Psoas muscle (tissue), 8 donors: ENCODE measurements around the gene CHAF1A. TPM values are rescaled to one million over a fixed set of nuclear protein-coding genes. Genes with fewer than 3 reads are reported as not detected.

ENCODE experiments used
- ATAC-seq, 4 donors: fragments of 200-7000 bp; cut with Tn5 transposase; one replicate each; pipeline ENCODE4 v1.9.1; 2020; ENCODE audit warnings: moderate library complexity in 3 of 4, mild to moderate bottlenecking in 2 of 4
- DNase-seq, 2 donors: peaks; one replicate each; pipeline ENCODE4 v3.0.0-alpha.2; 2020
- H3K27ac ChIP-seq: fragments of 200-600 bp; one replicate; pipeline ENCODE4 v1.8.0; 2022
- H3K27me3 ChIP-seq, 3 donors: fragments of 200-600 bp in 1 of 3; one replicate each; pipeline versions ENCODE4 v1.6.1 to v1.8.0; 2013 to 2022; ENCODE audit warnings: low read length in 2 of 3, mild to moderate bottlenecking in 2 of 3, moderate library complexity in 1 of 3; ENCODE audit not compliant: insufficient read depth in 3 of 3
- H3K36me3 ChIP-seq, 2 donors: fragments of 200-600 bp in 1 of 2; one replicate each; pipeline versions ENCODE4 v1.6.1 to v1.8.0; 2013 to 2022; ENCODE audit warnings: low read depth in 1 of 2, mild to moderate bottlenecking in 1 of 2, moderate library complexity in 1 of 2; ENCODE audit not compliant: insufficient read depth in 1 of 2
- H3K4me1 ChIP-seq: fragments of 200-600 bp; one replicate; pipeline ENCODE4 v1.8.0; 2022
- H3K4me3 ChIP-seq: fragments of 200-600 bp; one replicate; pipeline ENCODE4 v1.8.0; 2022; ENCODE audit warnings: mild to moderate bottlenecking
- H3K9me3 ChIP-seq: fragments of 200-600 bp; one replicate; pipeline ENCODE4 v1.8.0; 2022
- CTCF ChIP-seq: fragments of 200-600 bp; IDR thresholded peaks from one replicate; pipeline ENCODE4 v1.8.0; 2022; ENCODE audit warnings: antibody characterized with exemption
- WGBS, 3 donors: extraction: QIAGEN DNeasy Blood & Tissue Kit; methylation state at CpG; one replicate each; pipeline versions ENCODE4 v1.1.6 to v1.1.7; 2013; 5-methylcytosine and 5-hydroxymethylcytosine counted together
- intact Hi-C, 2 donors: fragments of 100-400 bp; cut with DNase I; formaldehyde crosslinking; loops; one replicate each; pipeline versions ENCODE4 v1.11.0 to v1.14.2; 2022
- polyA plus RNA-seq, 3 donors: library from polyadenylated mRNA; stranded (reverse); fragments of 200-250 nt; gene quantifications; one replicate each; pipeline ENCODE4 v1.2.3, GENCODE V29; 2013
- total RNA-seq, 4 donors: library from RNA; stranded (reverse); fragmentation: NEBNext Ultra II Directional in 2 of 4; extraction: Animal tissue kit (Norgen Biotek cat#: 25700) in 2 of 4; gene quantifications; one replicate each; pipeline versions ENCODE4 v1.2.1 to v1.2.4, GENCODE V29; 2021 to 2023
- donor health status: healthy with polysubstance abuse.
- donor health status: DM: no; HTN: no; CAD: no; lungs with moderate emphysema.
- donor health status: Bipolar disorder and iron deficiency.
- donor health status: healthy.
- donor health status: DM: yes; HTN: yes; CAD: no.
- donor health status: DM: no; HTN: no; CAD: no.
- donor health status: DM: no; HTN: no; CAD: no.
- donor health status: DM: yes; HTN: yes; CAD: no.

Gene CHAF1A
- total and polyA plus RNA-seq, 7 donors: 5.6 to 12.8 (median 7.5) TPM

- intact Hi-C loops: no loop called here
- Histone ChIP-seq H3K4me3 (peak overlapping the region; percentile 43), H3K9me3 (no peaks in the 10 kb centered on the region), H3K27me3 (no peaks in the 10 kb centered on the region), H3K27ac (peak overlapping the region; percentile 85), H3K4me1 (peaks cover 69% of the 10 kb centered on the region), H3K36me3 (peaks cover 0 to 20% of the 10 kb centered on the region in 2 donors)
- ATAC-seq (no peak), DNase-seq (peak; percentile 52 to 73)
- TF ChIP-seq CTCF: no peak
- 51 to 67% (median 66%) methylated on average over 21 to 25 of the region's 25 CpGs for WGBS, 3 donors
Measured at GRCh38 chr19:4369109-4369887, 33.1 kb upstream of the CHAF1A start.

- peak; percentile 58 for TF ChIP-seq CTCF
- Histone ChIP-seq H3K4me3 (peak overlapping the region; percentile 43), H3K4me1 (peaks cover 75% of the 10 kb centered on the region), H3K36me3 (peaks cover 0 to 18% of the 10 kb centered on the region in 2 donors), H3K9me3 (no peaks in the 10 kb centered on the region), H3K27me3 (no peaks in the 10 kb centered on the region), H3K27ac (peak overlapping the region; percentile 85)
- intact Hi-C loops: loop anchor here in 1 of 2 donors (2.0 kb wide), 1 partner anchor 31 kb away; the partner anchor contains the start of gene SH3GL1
- 11 to 28% (median 16%) methylated on average over 21 of the region's 21 CpGs for WGBS, 3 donors
- ATAC-seq (peak in 3 of 4 donors; percentile 39 to 59 (median 53)), DNase-seq (peak; percentile 42 to 78)
Measured at GRCh38 chr19:4369888-4370260, 32.6 kb upstream of the CHAF1A start.

GRCh38 chr19:4370418-4371041 is 31.9 kb upstream of the CHAF1A start:
- 58 to 68% (median 59%) methylated on average over 13 to 15 of the region's 15 CpGs for WGBS, 3 donors
- Histone ChIP-seq H3K4me1 (peaks cover 82% of the 10 kb centered on the region), H3K4me3 (peak overlapping the region; percentile 26), H3K27me3 (no peaks in the 10 kb centered on the region), H3K27ac (peak overlapping the region; percentile 85), H3K9me3 (no peaks in the 10 kb centered on the region), H3K36me3 (peaks cover 0 to 11% of the 10 kb centered on the region in 2 donors)
- ATAC-seq (no peak), DNase-seq (no peak)
- TF ChIP-seq CTCF: no peak
- intact Hi-C loops: loop anchor here in 1 of 2 donors (2.0 kb wide), 1 partner anchor 30 kb away; the partner anchor contains the start of gene SH3GL1

- DNase-seq: peak; percentile 63 to 83
- intact Hi-C loops: loop anchor here in 1 of 2 donors (2.0 kb wide), 1 partner anchor 29 kb away; the partner anchor contains the start of gene SH3GL1
- WGBS, 3 donors: 42 to 47% (median 44%) methylated on average over 31 of the region's 31 CpGs
- peak overlapping the region; percentile 85 for H3K27ac ChIP-seq
- H3K36me3 ChIP-seq: peaks cover 0 to 1% of the 10 kb centered on the region in 2 donors
- peak overlapping the region; percentile 26 for H3K4me3 ChIP-seq
- TF ChIP-seq CTCF: no peak
- no peaks in the 10 kb centered on the region for H3K9me3 ChIP-seq
- ATAC-seq: peak; percentile 28 to 65 (median 46)
- H3K4me1 ChIP-seq: peaks cover 92% of the 10 kb centered on the region
- no peaks in the 10 kb centered on the region for H3K27me3 ChIP-seq
Measured at GRCh38 chr19:4371247-4372164, 30.9 kb upstream of the CHAF1A start.
